GM12878 (cell line): ENCODE measurements around the gene PLXNA2. TPM values are rescaled to one million over a fixed set of nuclear protein-coding genes. Genes with fewer than 3 reads are reported as not detected.

Experiments
- ATAC-seq: fragments of 200-7000 bp; cut with Tn5 transposase; 3 replicates; pipeline ENCODE4 v1.9.1; 2020; ENCODE audit warnings: mild to moderate bottlenecking, moderate library complexity
- BruUV-seq: library from RNA; stranded (reverse); fragments of 400-500 nt; replicated peaks from 2 replicates; lab custom pipeline; 2021; lab: Mats Ljungman, UMichigan
- CTCF ChIA-PET: fragments of 300-600 bp; sonication (Branson Sonifier 250); formaldehyde crosslinking; extraction: SDS; loops from one replicate; lab custom pipeline; 2021; ENCODE audit warnings: inconsistent platforms; lab: Yijun Ruan, JAX
- POLR2A ChIA-PET: fragments of 350-600 bp; formaldehyde crosslinking; extraction: SDS; loops from one replicate; lab custom pipeline; 2021; ENCODE audit warnings: inconsistent platforms; lab: Charles Lee
- RAD21 ChIA-PET: fragments of 300-600 bp; sonication (Branson Sonifier 250); formaldehyde crosslinking; loops from one replicate; lab custom pipeline; 2023; ENCODE audit warnings: antibody characterized with exemption; ENCODE audit not compliant: unreplicated experiment; lab: Charles Lee
- SMC1A ChIA-PET: fragments of 300-600 bp; sonication (Branson Sonifier 250); formaldehyde crosslinking; loops from one replicate; lab custom pipeline; 2023; ENCODE audit not compliant: unreplicated experiment, uncharacterized antibody; lab: Charles Lee
- DNase-seq: peaks from one replicate; pipeline ENCODE4 v3.0.0-alpha.2; 2011; ENCODE audit warnings: low read depth, low spot score
- FAIRE-seq: peaks from 3 replicates; lab custom pipeline; 2011; peaks lifted over from hg19 to GRCh38; lab: Jason Lieb, UNC
- H2AFZ ChIP-seq: 2 replicates; pipeline ENCODE4 v1.6.0; 2011; ENCODE audit warnings: low read depth, low read length, control low read depth; ENCODE audit not compliant: control insufficient read depth
- H3K27ac ChIP-seq: 2 replicates; pipeline ENCODE4 v1.5.1; 2011; ENCODE audit warnings: control low read depth; ENCODE audit not compliant: control insufficient read depth, insufficient read depth
- H3K27me3 ChIP-seq, 2 experiments: replicated peaks in 1 of 2; 2 replicates each; pipeline versions ENCODE4 v1.6.0 to v1.6.1; 2011; ENCODE audit warnings: low read length in 1 of 2; ENCODE audit not compliant: control insufficient read depth in 2 of 2, insufficient read depth in 2 of 2
- H3K36me3 ChIP-seq, 2 experiments: 2 replicates each; pipeline ENCODE4 v1.5.1; 2011; ENCODE audit warnings: low read length in 1 of 2; ENCODE audit not compliant: control insufficient read depth in 2 of 2, insufficient read depth in 2 of 2
- H3K4me1 ChIP-seq: 2 replicates; pipeline ENCODE4 v1.6.1; 2011; ENCODE audit warnings: mild to moderate bottlenecking, low read length, moderate library complexity, mixed read lengths; ENCODE audit not compliant: control insufficient read depth, insufficient read depth
- H3K4me2 ChIP-seq: 2 replicates; pipeline ENCODE4 v1.6.0; 2011; ENCODE audit warnings: control low read depth; ENCODE audit not compliant: control insufficient read depth, insufficient read depth
- H3K4me3 ChIP-seq: fragments of 200-600 bp; sonication (generic); 2 replicates; pipeline ENCODE4 v1.5.1; 2016
- H3K79me2 ChIP-seq: 2 replicates; pipeline ENCODE4 v1.6.0; 2011; ENCODE audit warnings: low read length; ENCODE audit not compliant: control insufficient read depth, insufficient read depth
- H3K9ac ChIP-seq: 2 replicates; pipeline ENCODE4 v1.8.0; 2011; ENCODE audit warnings: low read length, control low read depth, mixed read lengths; ENCODE audit not compliant: control insufficient read depth, insufficient read depth
- H3K9me3 ChIP-seq: replicated peaks from 3 replicates; pipeline ENCODE4 v1.5.1; 2011; ENCODE audit warnings: mild to moderate bottlenecking, low read length; ENCODE audit not compliant: control insufficient read depth, insufficient read depth
- H4K20me1 ChIP-seq: 2 replicates; pipeline ENCODE4 v1.6.0; 2011; ENCODE audit not compliant: control insufficient read depth, insufficient read depth
- BRCA1 ChIP-seq: IDR thresholded peaks from 2 replicates; pipeline ENCODE4 v1.6.1; 2011; ENCODE audit warnings: low read depth, low read length, improper control_type of control experiment
- CBX3 ChIP-seq: fragments of 200-600 bp; sonication (generic); IDR thresholded peaks from 2 replicates; pipeline ENCODE4 v1.6.1; 2016; ENCODE audit warnings: low read depth, borderline replicate concordance
- GATAD2B ChIP-seq: fragments of 450-650 bp; conservative IDR thresholded peaks from 2 replicates; pipeline ENCODE4 v1.6.1; 2017; ENCODE audit warnings: low read depth, mild to moderate bottlenecking, moderate library complexity
- HCFC1 ChIP-seq: fragments of 150-350 bp; IDR thresholded peaks from 2 replicates; pipeline ENCODE4 v1.6.1; 2014; ENCODE audit warnings: low read length
- MEF2B ChIP-seq: fragments of 450-650 bp; IDR thresholded peaks from 2 replicates; pipeline ENCODE4 v1.6.1; 2018; ENCODE audit warnings: mild to moderate bottlenecking, moderate library complexity; ENCODE audit not compliant: partially characterized antibody, poor library complexity, severe bottlenecking
- MYB ChIP-seq: fragments of 150-350 bp; IDR thresholded peaks from 2 replicates; pipeline ENCODE4 v1.6.1; 2014; ENCODE audit warnings: mild to moderate bottlenecking, low read depth, low read length, borderline replicate concordance
- PAX8 ChIP-seq: fragments of 450-650 bp; IDR thresholded peaks from 2 replicates; pipeline ENCODE4 v1.6.1; 2017; ENCODE audit warnings: mild to moderate bottlenecking, moderate library complexity
- PML ChIP-seq: IDR thresholded peaks from 2 replicates; pipeline ENCODE4 v1.6.1; 2012; ENCODE audit warnings: low read length, inconsistent platforms
- RBBP5 ChIP-seq: fragments of 200-600 bp; sonication (generic); conservative IDR thresholded peaks from 2 replicates; pipeline ENCODE4 v1.6.1; 2016
- RUNX3 ChIP-seq: IDR thresholded peaks from 2 replicates; pipeline ENCODE4 v1.6.1; 2012; ENCODE audit warnings: low read length, inconsistent platforms
- SREBF1 ChIP-seq: IDR thresholded peaks from 2 replicates; pipeline ENCODE4 v1.6.1; 2012; ENCODE audit warnings: mild to moderate bottlenecking, low read length
- SRF ChIP-seq, 2 experiments: IDR thresholded peaks; 2 replicates each; pipeline ENCODE4 v1.6.1; 2011; ENCODE audit warnings: low read depth in 2 of 2, low read length in 2 of 2, mild to moderate bottlenecking in 1 of 2, moderate library complexity in 1 of 2
- TBL1XR1 ChIP-seq: IDR thresholded peaks from 2 replicates; pipeline ENCODE4 v1.6.1; 2012; ENCODE audit warnings: low read depth, low read length, improper control_type of control experiment
- ZNF217 ChIP-seq: fragments of 450-650 bp; IDR thresholded peaks from 2 replicates; pipeline ENCODE4 v1.6.1; 2017; ENCODE audit warnings: antibody characterized with exemption, mild to moderate bottlenecking
- WGBS: methylation state at CpG from one replicate; pipeline ENCODE4 v1.1.6; 2016; ENCODE audit warnings: low lambda C conversion rate; ENCODE audit not compliant: insufficient replicate concordance, insufficient coverage; ENCODE audit errors: missing lambda C conversion rate; 5-methylcytosine and 5-hydroxymethylcytosine counted together
- in situ Hi-C: fragments of 300-500 bp; cut with MboI; formaldehyde crosslinking; loops from 9 replicates; pipeline ENCODE4 v1.14.3; 2018; ENCODE audit warnings: mixed read lengths
- intact Hi-C: fragments of 100-400 bp; cut with micrococcal nuclease; formaldehyde crosslinking; loops from one replicate; pipeline ENCODE4 v1.14.2; 2022; ENCODE audit not compliant: unreplicated experiment
- polyA plus RNA-seq, 11 experiments: library from polyadenylated mRNA; depleted of rRNA in 4 of 11; unstranded in 6 of 11; stranded (reverse) in 5 of 11; fragments of >200 nt; fragmentation: Nextera tagmentation in 4 of 11; fragmentation: Illumina TruSeq in 1 of 11; extraction: Ambion mirVana in 4 of 11; extraction: Trizol in 1 of 11; gene quantifications; 1 replicate in 1 of 11; 2 replicates in 10 of 11; pipeline versions ENCODE4 v1.2.1 to v1.2.3, GENCODE V29; 2011 to 2016; ENCODE audit warnings: inconsistent platforms in 2 of 11, missing spikeins in 2 of 11, low read depth in 1 of 11
- total RNA-seq, 4 experiments: library from RNA; depleted of rRNA in 3 of 4; stranded (reverse); fragments of >200 nt in 3 of 4; fragmentation: Illumina TruSeq in 1 of 4; extraction: Trizol in 1 of 4; gene quantifications; 2 replicates each; pipeline versions ENCODE4 v1.2.1 to v1.2.3, GENCODE V29; 2013 to 2021

PLXNA2 gene
- total and polyA plus RNA-seq, 10 of the 15 experiments (the other 5 are each of a cell fraction or from before 2014, with no cell fraction given) = under 0.01 to 0.08 (median 0.07) TPM; not detected in 4

DNA sequence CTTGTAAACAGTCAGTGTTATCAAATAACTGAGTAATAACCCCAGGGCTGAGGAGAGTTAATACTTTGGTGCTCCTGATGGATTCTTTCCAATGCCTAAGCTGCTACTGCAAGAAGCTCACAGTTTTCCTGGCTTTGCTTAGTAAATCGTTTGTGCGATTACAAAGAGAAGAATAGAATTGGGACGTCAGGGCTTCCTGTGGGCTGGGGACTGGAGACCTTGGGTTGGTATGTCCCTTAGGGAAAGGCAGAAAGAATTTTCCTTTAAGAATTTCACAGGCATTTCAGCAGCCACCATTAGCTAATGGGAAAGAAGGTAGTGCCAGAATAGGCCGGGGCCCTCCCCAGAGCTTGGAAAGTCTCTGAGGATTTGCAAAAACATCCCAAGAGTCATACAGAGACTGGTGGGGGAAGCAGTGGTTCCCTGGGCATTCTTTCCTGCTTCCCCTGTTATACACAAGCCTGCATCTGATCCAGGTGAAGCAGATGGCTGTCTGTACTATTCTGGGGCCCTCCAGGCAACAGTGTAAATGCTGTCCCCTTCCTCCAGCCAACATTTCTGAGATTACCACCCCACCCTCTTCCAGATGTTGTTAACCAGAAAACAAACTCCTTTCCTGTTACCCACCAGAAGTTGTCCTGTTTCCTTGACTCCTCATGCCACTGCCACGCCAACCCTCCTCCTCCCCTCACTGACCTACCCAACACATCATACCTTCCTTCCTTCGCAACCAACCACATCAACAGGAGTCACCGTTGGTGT lies 40.2 kb downstream of the PLXNA2 start:
- Histone ChIP-seq H3K27ac (no peak overlapping the region), H3K79me2 (no peaks in the 10 kb centered on the region), H3K9me3 (no peaks in the 10 kb centered on the region), H3K36me3 (no peaks in the 10 kb centered on the region), H2AFZ (no peak overlapping the region), H3K27me3 (no peaks in the 10 kb centered on the region; a peak in 1 of 4 replicates), H4K20me1 (no peaks in the 10 kb centered on the region), H3K4me2 (no peak overlapping the region), H3K4me3 (no peak overlapping the region), H3K9ac (no peak overlapping the region), H3K4me1 (no peaks in the 10 kb centered on the region)
- no peak for DNase-seq
- SMC1A ChIA-PET = interaction anchor here (0.9 to 3.0 kb wide), 5 partner anchors 12 to 73 kb away, joined by 3 to 9 read pairs (median 4); no protein-coding TSS in a partner anchor
- CTCF ChIA-PET = interaction anchor here (1.0 to 4.6 kb wide), 6 partner anchors 15 to 73 kb away, joined by 3 to 37 read pairs (median 12); partner anchors contain the start of gene PLXNA2
- TF ChIP-seq SREBF1 = no peak
- peak; percentile 83 for TF ChIP-seq MEF2B
- in situ Hi-C loops (no loop called here), intact Hi-C loops (no loop called here)
- no TSS peak for BruUV-seq
- no peak for FAIRE-seq
- POLR2A ChIA-PET = interaction anchor here (0.6 to 1.1 kb wide), 2 partner anchors 16 to 17 kb away, joined by 3 to 5 read pairs; no protein-coding TSS in a partner anchor
- WGBS = 61% methylated on average over 7 of the region's 7 CpGs
- RAD21 ChIA-PET = interaction anchor here (1.1 to 2.7 kb wide), 6 partner anchors 8 to 182 kb away, joined by 3 to 15 read pairs (median 6); no protein-coding TSS in a partner anchor
- no peak for ATAC-seq

DNA sequence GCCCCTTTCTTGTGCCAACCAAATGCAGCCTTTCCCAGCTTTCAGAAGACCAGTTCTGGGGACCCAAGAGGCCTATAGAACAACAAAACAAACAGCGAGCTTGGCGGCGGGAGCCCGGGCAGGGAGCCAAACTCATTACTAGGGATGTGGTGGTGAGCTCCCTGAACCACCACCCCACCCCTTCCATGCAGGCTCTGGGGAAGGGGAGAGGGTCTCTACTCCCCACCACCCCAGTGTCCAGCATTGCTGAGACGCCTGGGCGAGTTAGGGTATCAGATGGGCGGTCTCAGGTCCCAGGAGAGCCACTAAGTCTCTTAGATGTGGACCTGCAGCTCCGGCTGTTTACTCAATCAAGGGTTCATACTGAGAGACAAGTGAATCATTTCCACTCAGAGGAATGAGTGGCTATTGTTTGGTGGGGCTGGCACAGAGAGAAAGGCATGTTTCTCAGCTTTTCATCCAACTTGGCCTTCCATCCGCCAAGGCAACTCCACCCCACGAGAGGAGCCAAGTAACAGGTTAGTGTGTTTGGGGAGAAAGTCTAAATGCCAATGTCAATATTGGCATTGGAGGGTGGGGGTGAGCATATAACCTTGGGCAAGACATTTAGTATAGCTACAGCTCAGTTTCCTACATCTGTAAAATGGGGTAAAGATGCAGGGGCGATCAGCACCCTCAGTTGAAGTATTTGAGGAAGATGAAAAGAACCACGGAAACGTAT lies 40.9 kb downstream of the PLXNA2 start:
- ChIA-PET CTCF (interaction anchor here (1.0 to 4.6 kb wide), 5 partner anchors 14 to 72 kb away, joined by 3 to 37 read pairs (median 8); partner anchors contain the start of gene PLXNA2), RAD21 (interaction anchor here (0.7 to 1.9 kb wide), 5 partner anchors 9 to 181 kb away, joined by 3 to 6 read pairs (median 4); no protein-coding TSS in a partner anchor)
- no peak overlapping the region for H3K27ac ChIP-seq
- H3K4me1 ChIP-seq = no peaks in the 10 kb centered on the region
- H3K79me2 ChIP-seq = no peaks in the 10 kb centered on the region
- H2AFZ ChIP-seq = no peak overlapping the region
- no TSS peak for BruUV-seq
- H3K4me3 ChIP-seq = no peak overlapping the region
- H4K20me1 ChIP-seq = no peaks in the 10 kb centered on the region
- in situ Hi-C loops (no loop called here), intact Hi-C loops (no loop called here)
- no peaks in the 10 kb centered on the region for H3K27me3 ChIP-seq
- 38% methylated on average over 13 of the region's 13 CpGs for WGBS
- no peak for DNase-seq
- H3K9ac ChIP-seq = no peak overlapping the region
- ATAC-seq = no peak
- no peak overlapping the region for H3K4me2 ChIP-seq
- TF ChIP-seq SREBF1 (no peak), BRCA1 (no peak), SRF (IDR thresholded peaks at IDR 0.05; ENCODE audit: low read depth in 2 of 2, low read length in 2 of 2) (no peak), TBL1XR1 (no peak), CBX3 (no peak), MEF2B (no peak), ZNF217 (no peak), RBBP5 (no peak), HCFC1 (no peak), RUNX3 (no peak), GATAD2B (no peak), PML (no peak), PAX8 (no peak), MYB (no peak)
- TF ChIP-seq, all 136 proteins: peak for 0
- Histone ChIP-seq H3K9me3 (no peaks in the 10 kb centered on the region), H3K36me3 (no peaks in the 10 kb centered on the region)
- ChIA-PET SMC1A (interaction anchor here (0.9 to 3.0 kb wide), 6 partner anchors 13 to 72 kb away, joined by 3 to 9 read pairs (median 4); no protein-coding TSS in a partner anchor), POLR2A (interaction anchor here (0.6 to 1.1 kb wide), 2 partner anchors 15 to 18 kb away, joined by 3 to 5 read pairs; no protein-coding TSS in a partner anchor)
- no peak for FAIRE-seq
